SK-N-SH treated with all-trans-retinoic acid at 6 μM for 48 hours (cell line): ENCODE measurements around the gene TNFRSF25.

Experiments
- ATAC-seq: fragments of 200-7000 bp; cut with Tn5 transposase; 3 replicates; pipeline ENCODE4 v1.9.1; 2020; ENCODE audit warnings: mild to moderate bottlenecking, moderate library complexity
- ARNTL ChIP-seq: fragments of 450-650 bp; formaldehyde crosslinking; IDR thresholded peaks from 2 replicates; pipeline ENCODE4 v1.5.0; 2020; ENCODE audit warnings: low read depth, mild to moderate bottlenecking, moderate library complexity, borderline replicate concordance
- BACH2 ChIP-seq: fragments of 250-450 bp; sonication (Bioruptor Pico); IDR thresholded peaks from 2 replicates; pipeline ENCODE4 v1.9.0; 2021; ENCODE audit warnings: mild to moderate bottlenecking, borderline replicate concordance
- CREB5 ChIP-seq: fragments of 250-450 bp; sonication (Bioruptor Pico); IDR thresholded peaks from 2 replicates; pipeline ENCODE4 v1.5.1; 2020; ENCODE audit warnings: low read depth, mild to moderate bottlenecking, moderate library complexity
- CSDC2 ChIP-seq: fragments of 250-450 bp; sonication (Bioruptor Pico); IDR thresholded peaks from 2 replicates; pipeline ENCODE4 v1.5.0; 2020; ENCODE audit warnings: mild to moderate bottlenecking, moderate library complexity
- CSRNP3 ChIP-seq: fragments of 250-450 bp; sonication (Bioruptor Pico); IDR thresholded peaks from 2 replicates; pipeline ENCODE4 v1.5.1; 2021; ENCODE audit warnings: mild to moderate bottlenecking, moderate library complexity
- ESRRG ChIP-seq: fragments of 250-450 bp; sonication (Bioruptor Pico); IDR thresholded peaks from 2 replicates; pipeline ENCODE4 v1.6.1; 2021; ENCODE audit warnings: mild to moderate bottlenecking
- GLIS3 ChIP-seq: fragments of 250-450 bp; sonication (Bioruptor Pico); IDR thresholded peaks from 2 replicates; pipeline ENCODE4 v1.5.0; 2020; ENCODE audit warnings: mild to moderate bottlenecking, moderate library complexity
- ISL1 ChIP-seq: fragments of 250-450 bp; sonication (Bioruptor Pico); IDR thresholded peaks from 2 replicates; pipeline ENCODE4 v2.1.2; 2022; ENCODE audit warnings: mild to moderate bottlenecking, moderate library complexity
- OSR1 ChIP-seq: fragments of 250-450 bp; sonication (Bioruptor Pico); IDR thresholded peaks from 2 replicates; pipeline ENCODE4 v1.8.0; 2022; ENCODE audit warnings: moderate library complexity, mild to moderate bottlenecking, inconsistent platforms
- RARB ChIP-seq: fragments of 250-450 bp; sonication (Bioruptor Pico); IDR thresholded peaks from 2 replicates; pipeline ENCODE4 v1.8.0; 2021; ENCODE audit warnings: mild to moderate bottlenecking, moderate library complexity
- SNAI2 ChIP-seq: fragments of 250-450 bp; sonication (Bioruptor Pico); IDR thresholded peaks from 2 replicates; pipeline ENCODE4 v1.5.0; 2020; ENCODE audit warnings: mild to moderate bottlenecking, moderate library complexity
- TCF4 ChIP-seq: fragments of 250-450 bp; sonication (Bioruptor Pico); IDR thresholded peaks from 2 replicates; pipeline ENCODE4 v1.8.0; 2021; ENCODE audit warnings: mild to moderate bottlenecking, moderate library complexity, borderline replicate concordance
- TOX ChIP-seq: fragments of 250-450 bp; sonication (Bioruptor Pico); IDR thresholded peaks from 2 replicates; pipeline ENCODE4 v1.8.0; 2021; ENCODE audit warnings: mild to moderate bottlenecking, moderate library complexity, borderline replicate concordance
- ZC3H10 ChIP-seq: fragments of 250-450 bp; sonication (Bioruptor Pico); IDR thresholded peaks from 2 replicates; pipeline ENCODE4 v1.5.1; 2021; ENCODE audit warnings: mild to moderate bottlenecking, moderate library complexity
- ZFP3 ChIP-seq: fragments of 250-450 bp; sonication (Bioruptor Pico); IDR thresholded peaks from 2 replicates; pipeline ENCODE4 v1.5.0; 2020; ENCODE audit warnings: mild to moderate bottlenecking, moderate library complexity
- ZFP30 ChIP-seq: fragments of 450-650 bp; formaldehyde crosslinking; IDR thresholded peaks from 2 replicates; pipeline ENCODE4 v1.5.0; 2022; ENCODE audit warnings: mild to moderate bottlenecking, moderate library complexity
- ZNF565 ChIP-seq: fragments of 450-650 bp; formaldehyde crosslinking; conservative IDR thresholded peaks from 2 replicates; pipeline ENCODE4 v1.5.0; 2020; ENCODE audit warnings: low read depth, mild to moderate bottlenecking, moderate library complexity
- ZNF8 ChIP-seq: fragments of 450-650 bp; formaldehyde crosslinking; IDR thresholded peaks from 2 replicates; pipeline ENCODE4 v1.5.0; 2020; ENCODE audit warnings: mild to moderate bottlenecking, moderate library complexity
- TF ChIP-seq, protein P1 (sequence below): fragments of 250-450 bp; sonication (Bioruptor Pico); IDR thresholded peaks from 2 replicates; pipeline ENCODE4 v1.5.0; 2020; ENCODE audit warnings: mild to moderate bottlenecking, moderate library complexity
- TF ChIP-seq, protein P2 (sequence below): fragments of 250-450 bp; sonication (Bioruptor Pico); IDR thresholded peaks from 2 replicates; pipeline ENCODE4 v1.8.0; 2020; ENCODE audit warnings: mild to moderate bottlenecking, moderate library complexity, borderline replicate concordance
- TF ChIP-seq, protein P3 (sequence below): fragments of 250-450 bp; sonication (Bioruptor Pico); IDR thresholded peaks from 2 replicates; pipeline ENCODE4 v1.8.0; 2021; ENCODE audit warnings: low read depth, mild to moderate bottlenecking, moderate library complexity, borderline replicate concordance

TNFRSF25 gene

GRCh38 chr1:6416906-6417305 is 49.1 kb downstream of the TNFRSF25 start:
- ATAC-seq, result no peak
- no peak for TF ChIP-seq ZC3H10 (CRISPR knock-in tag)

- TF ChIP-seq GLIS3 (CRISPR knock-in tag) (no peak), TCF4 (CRISPR knock-in tag) (no peak), BACH2 (CRISPR knock-in tag) (no peak), ZFP3 (no peak), CSRNP3 (CRISPR knock-in tag) (no peak), ZNF565 (CRISPR knock-in tag) (no peak), ZNF8 (CRISPR knock-in tag) (no peak), SNAI2 (CRISPR knock-in tag) (no peak), ZFP30 (CRISPR knock-in tag) (no peak), ARNTL (CRISPR knock-in tag) (no peak), RARB (CRISPR knock-in tag) (no peak), CSDC2 (CRISPR knock-in tag) (no peak)
- TF ChIP-seq, protein P1, sequence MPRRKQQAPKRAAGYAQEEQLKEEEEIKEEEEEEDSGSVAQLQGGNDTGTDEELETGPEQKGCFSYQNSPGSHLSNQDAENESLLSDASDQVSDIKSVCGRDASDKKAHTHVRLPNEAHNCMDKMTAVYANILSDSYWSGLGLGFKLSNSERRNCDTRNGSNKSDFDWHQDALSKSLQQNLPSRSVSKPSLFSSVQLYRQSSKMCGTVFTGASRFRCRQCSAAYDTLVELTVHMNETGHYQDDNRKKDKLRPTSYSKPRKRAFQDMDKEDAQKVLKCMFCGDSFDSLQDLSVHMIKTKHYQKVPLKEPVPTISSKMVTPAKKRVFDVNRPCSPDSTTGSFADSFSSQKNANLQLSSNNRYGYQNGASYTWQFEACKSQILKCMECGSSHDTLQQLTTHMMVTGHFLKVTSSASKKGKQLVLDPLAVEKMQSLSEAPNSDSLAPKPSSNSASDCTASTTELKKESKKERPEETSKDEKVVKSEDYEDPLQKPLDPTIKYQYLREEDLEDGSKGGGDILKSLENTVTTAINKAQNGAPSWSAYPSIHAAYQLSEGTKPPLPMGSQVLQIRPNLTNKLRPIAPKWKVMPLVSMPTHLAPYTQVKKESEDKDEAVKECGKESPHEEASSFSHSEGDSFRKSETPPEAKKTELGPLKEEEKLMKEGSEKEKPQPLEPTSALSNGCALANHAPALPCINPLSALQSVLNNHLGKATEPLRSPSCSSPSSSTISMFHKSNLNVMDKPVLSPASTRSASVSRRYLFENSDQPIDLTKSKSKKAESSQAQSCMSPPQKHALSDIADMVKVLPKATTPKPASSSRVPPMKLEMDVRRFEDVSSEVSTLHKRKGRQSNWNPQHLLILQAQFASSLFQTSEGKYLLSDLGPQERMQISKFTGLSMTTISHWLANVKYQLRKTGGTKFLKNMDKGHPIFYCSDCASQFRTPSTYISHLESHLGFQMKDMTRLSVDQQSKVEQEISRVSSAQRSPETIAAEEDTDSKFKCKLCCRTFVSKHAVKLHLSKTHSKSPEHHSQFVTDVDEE (CRISPR knock-in tag), result no peak
- no peak for ATAC-seq
Observed at GRCh38 chr1:6416295-6416656, 49.7 kb downstream of the TNFRSF25 start.

DNA sequence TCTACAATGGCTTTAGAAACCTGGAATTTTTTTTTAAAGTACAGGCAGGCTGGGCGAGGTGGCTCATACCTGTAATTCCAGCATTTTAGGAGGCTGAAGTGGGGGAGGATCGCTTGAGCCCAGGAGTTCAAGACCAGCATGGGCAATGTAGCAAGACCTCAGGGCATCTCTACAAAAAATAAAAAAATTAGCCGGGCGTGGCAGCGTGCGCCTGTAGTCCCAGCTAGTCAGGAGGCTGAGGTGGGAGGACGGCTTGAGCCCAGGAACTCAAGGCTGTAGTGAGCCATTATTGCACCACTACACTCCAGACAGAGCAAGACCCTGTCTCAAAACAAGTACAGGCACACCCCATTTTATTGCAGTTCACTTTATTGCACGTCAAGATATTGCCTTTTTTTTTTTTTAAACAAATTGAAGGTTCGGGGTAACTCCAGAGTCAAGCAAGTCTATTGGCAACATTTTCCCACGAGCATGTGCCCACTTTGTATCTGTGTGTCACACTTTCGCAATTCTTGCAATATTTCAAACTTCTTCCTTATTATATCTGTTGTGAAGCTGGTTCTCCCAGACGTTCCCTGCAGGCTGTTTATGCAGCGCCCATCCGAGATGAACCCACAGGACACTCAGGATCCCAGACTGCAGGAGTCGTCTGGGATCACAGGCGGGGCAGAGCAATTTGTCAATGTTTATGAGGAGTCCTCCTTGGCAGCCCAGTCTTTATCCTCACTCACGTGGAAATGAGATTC is 50.9 kb downstream of the TNFRSF25 start:
- no peak for ATAC-seq
- TF ChIP-seq ZC3H10 (CRISPR knock-in tag), result no peak
- no peak for TF ChIP-seq SNAI2 (CRISPR knock-in tag)
- TF ChIP-seq CSRNP3 (CRISPR knock-in tag), result no peak
- no peak for TF ChIP-seq ESRRG
- no peak for TF ChIP-seq CSDC2 (CRISPR knock-in tag)
- TF ChIP-seq ZNF8 (CRISPR knock-in tag), result no peak
- TF ChIP-seq, protein P2, sequence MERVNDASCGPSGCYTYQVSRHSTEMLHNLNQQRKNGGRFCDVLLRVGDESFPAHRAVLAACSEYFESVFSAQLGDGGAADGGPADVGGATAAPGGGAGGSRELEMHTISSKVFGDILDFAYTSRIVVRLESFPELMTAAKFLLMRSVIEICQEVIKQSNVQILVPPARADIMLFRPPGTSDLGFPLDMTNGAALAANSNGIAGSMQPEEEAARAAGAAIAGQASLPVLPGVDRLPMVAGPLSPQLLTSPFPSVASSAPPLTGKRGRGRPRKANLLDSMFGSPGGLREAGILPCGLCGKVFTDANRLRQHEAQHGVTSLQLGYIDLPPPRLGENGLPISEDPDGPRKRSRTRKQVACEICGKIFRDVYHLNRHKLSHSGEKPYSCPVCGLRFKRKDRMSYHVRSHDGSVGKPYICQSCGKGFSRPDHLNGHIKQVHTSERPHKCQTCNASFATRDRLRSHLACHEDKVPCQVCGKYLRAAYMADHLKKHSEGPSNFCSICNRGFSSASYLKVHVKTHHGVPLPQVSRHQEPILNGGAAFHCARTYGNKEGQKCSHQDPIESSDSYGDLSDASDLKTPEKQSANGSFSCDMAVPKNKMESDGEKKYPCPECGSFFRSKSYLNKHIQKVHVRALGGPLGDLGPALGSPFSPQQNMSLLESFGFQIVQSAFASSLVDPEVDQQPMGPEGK (CRISPR knock-in tag), result no peak
- no peak for TF ChIP-seq OSR1
- TF ChIP-seq, protein P1 (CRISPR knock-in tag), result no peak
- no peak for TF ChIP-seq ISL1 (CRISPR knock-in tag)
- TF ChIP-seq, protein P3, sequence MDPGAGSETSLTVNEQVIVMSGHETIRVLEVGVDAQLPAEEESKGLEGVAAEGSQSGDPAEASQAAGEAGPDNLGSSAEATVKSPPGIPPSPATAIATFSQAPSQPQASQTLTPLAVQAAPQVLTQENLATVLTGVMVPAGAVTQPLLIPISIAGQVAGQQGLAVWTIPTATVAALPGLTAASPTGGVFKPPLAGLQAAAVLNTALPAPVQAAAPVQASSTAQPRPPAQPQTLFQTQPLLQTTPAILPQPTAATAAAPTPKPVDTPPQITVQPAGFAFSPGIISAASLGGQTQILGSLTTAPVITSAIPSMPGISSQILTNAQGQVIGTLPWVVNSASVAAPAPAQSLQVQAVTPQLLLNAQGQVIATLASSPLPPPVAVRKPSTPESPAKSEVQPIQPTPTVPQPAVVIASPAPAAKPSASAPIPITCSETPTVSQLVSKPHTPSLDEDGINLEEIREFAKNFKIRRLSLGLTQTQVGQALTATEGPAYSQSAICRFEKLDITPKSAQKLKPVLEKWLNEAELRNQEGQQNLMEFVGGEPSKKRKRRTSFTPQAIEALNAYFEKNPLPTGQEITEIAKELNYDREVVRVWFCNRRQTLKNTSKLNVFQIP (CRISPR knock-in tag), result no peak
- no peak for TF ChIP-seq ZFP3
- TF ChIP-seq ZFP30 (CRISPR knock-in tag), result no peak
- no peak for TF ChIP-seq CREB5 (CRISPR knock-in tag)
- no peak for TF ChIP-seq TOX
